COLO668 (cell line): ENCODE results near the gene SGF29.
"Not testable (repeated sequence)": the region's sequence is repeated elsewhere in the genome, so short reads cannot be mapped to it uniquely, and the experiment has no call there.

ENCODE experiments used
- DNase-seq: peaks from one replicate; lab custom pipeline; 2025; ENCODE audit not compliant: unreplicated experiment; lab: John Stamatoyannopoulos, UW

The SGF29 gene

GRCh38 chr16:28592979-28593553 is 39.3 kb downstream of the SGF29 start:
- DNase-seq = no peak

DNA sequence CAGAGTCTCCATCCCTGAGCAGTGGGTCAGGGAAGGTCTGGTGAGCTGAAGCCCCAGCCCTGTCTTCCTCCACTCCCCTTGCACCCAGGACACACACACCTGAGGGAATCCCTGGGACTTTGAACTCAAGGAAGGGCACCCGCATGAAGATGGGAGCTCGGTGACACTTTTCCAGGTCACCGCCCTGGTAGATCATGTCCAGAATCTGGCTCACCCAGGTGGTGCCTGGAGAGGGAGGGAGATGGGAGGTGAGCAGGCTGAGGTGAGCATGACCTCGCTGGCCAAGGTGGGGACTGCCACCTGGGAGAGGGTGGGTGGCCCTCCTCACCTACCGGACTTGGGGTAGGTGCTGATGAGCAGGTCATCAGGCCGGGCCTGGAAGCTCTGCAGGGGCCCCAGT is 41.7 kb downstream of the SGF29 start:
- not testable (repeated sequence) for DNase-seq

GRCh38 chr16:28596115-28596630 is 42.5 kb downstream of the SGF29 start:
- no peak for DNase-seq

- no peak for DNase-seq
Measured at GRCh38 chr16:28596840-28597691, 43.3 kb downstream of the SGF29 start, which contains the start of gene SULT1A2. TSS of gene SULT1A2 (minus strand) at chr16:28597050. CDS start at chr16:28595930, 1,120 bp downstream.

DNA sequence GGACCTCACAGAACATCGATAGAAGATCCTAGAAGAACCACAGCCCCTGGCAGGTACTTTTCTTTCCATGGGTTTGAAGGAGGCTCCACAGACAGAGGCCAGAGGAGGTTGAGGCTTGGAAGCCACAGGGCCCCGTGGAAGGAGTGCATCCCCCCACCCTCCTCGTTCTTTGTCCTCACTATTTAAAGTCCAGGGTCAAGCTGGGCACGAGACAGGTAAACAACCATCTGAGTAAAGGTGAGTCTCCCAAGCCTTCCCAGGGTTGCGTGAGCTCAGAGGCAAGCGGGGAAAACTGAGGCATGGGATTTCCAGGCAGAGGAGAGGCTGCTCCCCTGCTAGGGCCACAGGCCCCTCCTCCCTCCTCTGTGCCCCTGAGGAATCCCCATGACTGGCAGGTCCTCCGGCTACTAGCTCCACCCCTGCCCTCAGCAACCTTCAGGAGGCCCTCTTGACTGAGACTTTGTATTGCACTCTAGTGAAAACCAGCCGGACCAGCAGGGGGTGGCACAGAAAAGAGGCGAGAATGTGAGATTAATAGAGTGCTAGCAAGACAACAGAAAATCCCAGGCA is 44.1 kb downstream of the SGF29 start:
- no peak for DNase-seq

- DNase-seq = not testable (repeated sequence)
Measured at GRCh38 chr16:28599377-28600285, 45.9 kb downstream of the SGF29 start.

GRCh38 chr16:28600965-28601364 is 47.2 kb downstream of the SGF29 start:
- DNase-seq = not testable (repeated sequence)

- not testable (repeated sequence) for DNase-seq
Measured at GRCh38 chr16:28601589-28601988, 47.9 kb downstream of the SGF29 start.

DNA sequence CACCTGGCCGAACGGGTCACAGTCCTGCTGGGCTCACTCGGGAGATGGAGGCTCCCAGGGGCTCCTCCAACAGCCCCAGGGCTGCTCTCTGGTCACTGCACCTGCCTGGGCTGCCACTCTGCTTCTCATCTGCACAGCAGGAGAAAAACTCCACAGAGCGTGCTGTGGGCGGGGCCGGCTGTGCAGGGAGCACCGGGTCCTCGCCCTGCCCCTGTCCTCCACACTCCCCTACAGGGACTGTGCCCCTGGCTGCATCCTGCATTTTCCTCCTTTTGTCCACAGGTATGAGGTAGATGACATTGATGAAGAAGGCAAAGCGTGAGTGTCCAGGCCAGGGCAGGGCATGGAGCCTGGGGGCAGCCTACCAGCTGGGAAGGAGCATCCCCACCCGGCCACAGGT is 48.3 kb downstream of the SGF29 start:
- DNase-seq = not testable (repeated sequence)

DNA sequence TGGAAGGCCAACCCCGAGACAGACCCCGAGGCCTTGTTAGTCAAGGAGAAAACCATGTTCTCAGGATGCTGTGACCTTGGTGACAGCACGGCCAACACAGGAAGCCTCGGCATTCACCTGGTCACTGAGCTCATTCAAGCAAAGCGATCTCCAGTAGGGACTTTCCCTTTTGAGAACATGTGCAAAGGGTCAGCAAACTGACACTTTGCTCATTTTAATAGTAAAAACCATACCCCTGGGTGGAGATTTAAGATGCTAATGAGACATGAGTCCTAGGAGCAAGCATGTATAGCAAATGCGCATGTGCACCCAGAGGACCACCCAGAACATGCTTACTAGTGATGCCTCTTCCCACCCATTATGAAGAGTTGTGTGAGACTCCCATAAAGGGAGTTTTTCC is 48.8 kb downstream of the SGF29 start:
- DNase-seq = no peak

DNA sequence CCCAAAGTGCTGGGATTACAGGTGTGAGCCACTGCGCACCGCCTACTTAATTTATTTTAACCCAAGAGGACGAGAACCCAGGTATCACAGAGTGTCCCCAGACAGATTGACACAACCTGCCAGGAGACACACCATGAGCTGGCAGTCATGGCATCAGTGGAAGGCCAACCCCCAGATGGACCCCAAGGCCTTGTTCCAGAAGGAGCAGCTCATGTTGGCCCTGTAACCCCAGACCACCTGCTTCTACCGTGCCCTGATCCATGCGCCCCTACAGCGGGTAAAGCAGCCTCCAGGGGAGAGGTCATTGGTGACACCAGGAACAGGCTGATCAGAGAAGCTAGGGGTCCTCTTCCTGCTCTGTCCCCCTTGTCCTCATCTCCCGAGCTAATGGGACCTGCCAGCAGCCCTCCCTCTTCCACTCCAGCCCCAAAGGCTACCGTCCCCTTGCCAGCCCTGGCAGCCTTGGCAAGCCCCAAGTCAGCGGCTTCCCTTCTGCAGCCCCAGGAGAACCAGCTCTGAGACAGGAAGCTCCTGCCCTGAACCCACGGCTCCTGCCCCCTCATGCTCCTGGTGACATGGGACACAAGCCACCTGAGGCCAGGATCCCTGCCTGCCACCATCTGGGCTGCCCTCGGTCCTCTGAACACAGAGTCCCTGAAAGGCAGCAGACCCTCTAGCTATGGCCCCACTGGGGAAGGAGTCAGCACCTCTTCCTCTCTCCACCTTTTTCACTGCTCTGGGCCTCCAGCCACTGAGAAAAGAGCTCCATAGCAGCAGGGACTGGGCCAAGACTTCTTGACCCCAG is 49.9 kb downstream of the SGF29 start:
- DNase-seq = no peak

DNA sequence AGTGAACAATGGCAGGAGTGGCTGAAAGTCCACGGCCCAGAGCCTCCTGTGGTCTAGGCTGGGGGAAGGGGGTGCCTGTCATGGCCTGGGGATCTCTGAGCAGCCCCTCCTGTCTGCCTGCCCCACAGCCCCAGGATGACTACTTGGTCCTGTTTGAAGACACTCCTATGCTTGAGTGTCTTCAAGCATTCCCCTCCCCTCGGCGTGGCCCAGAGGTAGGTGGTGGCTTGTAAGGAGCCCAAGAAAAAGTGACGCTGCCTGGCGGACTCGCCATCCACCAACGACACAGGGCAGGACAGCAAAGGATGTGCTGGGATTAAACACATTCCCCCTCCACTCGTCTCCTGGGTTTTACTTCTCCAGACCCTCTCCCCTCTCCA is 50.5 kb downstream of the SGF29 start:
- DNase-seq = no peak

DNA sequence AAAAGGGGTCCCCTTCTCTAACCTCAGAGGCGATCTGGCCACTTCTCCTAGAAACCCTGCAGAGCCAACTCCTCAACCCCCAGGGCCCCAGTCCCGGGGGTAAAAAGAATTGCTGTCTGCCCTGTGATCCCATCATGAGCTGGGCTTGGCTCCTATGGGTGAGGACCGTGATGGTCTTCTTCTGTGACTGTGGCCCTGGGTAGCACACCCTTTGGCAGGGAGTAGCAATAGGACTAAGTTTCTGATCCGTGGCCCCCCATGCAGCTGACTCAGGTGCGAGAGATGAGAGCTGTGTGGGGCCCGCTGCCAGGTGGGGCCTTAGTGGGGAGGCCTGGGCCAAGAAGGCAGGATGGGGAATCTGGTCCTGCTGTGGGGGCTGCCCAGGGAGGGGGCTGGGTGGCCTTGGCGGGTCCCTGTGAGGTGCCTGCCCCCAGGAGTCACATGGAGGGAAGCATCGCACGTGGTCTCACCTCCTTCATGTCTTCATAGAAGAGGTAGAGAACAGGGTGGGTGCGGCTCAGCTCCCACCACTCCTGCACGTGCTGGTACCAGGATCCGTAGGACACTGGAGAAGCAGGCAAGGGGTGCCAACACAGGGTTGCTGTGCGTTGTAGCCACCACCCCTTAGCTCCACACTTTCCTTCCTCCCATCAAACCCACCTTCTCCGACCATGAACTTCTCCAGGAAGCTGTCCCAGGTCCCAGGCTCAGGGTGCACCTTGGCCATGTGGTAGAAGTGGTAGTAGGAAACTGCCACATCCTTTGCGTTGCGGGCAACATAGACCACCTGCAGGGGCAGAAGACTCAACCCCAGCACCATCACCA is 52.8 kb downstream of the SGF29 start:
- no peak for DNase-seq

- DNase-seq = no peak
Measured at GRCh38 chr16:28607116-28607623, 53.5 kb downstream of the SGF29 start.

GRCh38 chr16:28607681-28608495 is 54.2 kb downstream of the SGF29 start:
- not testable (repeated sequence) for DNase-seq

- DNase-seq = not testable (repeated sequence)
Measured at GRCh38 chr16:28608496-28608808, 54.7 kb downstream of the SGF29 start.

GRCh38 chr16:28608867-28609596 is 55.3 kb downstream of the SGF29 start:
- not testable (repeated sequence) for DNase-seq
